H1 (cell line): ENCODE measurements around the gene RPUSD1. TPM values are rescaled to one million over a fixed set of nuclear protein-coding genes. Genes with fewer than 3 reads are reported as not detected.
A peak's percentile ranks its signal among the peaks of the same experiment; 100 is the strongest.

Source experiments
- CTCF ChIA-PET: fragments of 300-600 bp; sonication (Branson Sonifier 250); formaldehyde crosslinking; loops from one replicate; lab custom pipeline; 2021; ENCODE audit not compliant: partially characterized antibody; lab: Charles Lee
- POLR2A ChIA-PET: fragments of 300-600 bp; sonication (Branson Sonifier 250); formaldehyde crosslinking; loops from one replicate; lab custom pipeline; 2021; ENCODE audit warnings: inconsistent platforms; ENCODE audit not compliant: partially characterized antibody; lab: Charles Lee
- DNase-seq, 2 experiments: peaks; one replicate each; pipeline versions ENCODE4 v3.0.0 to v3.0.0-alpha.2; 2010 to 2022; ENCODE audit warnings: low spot score in 2 of 2, low read depth in 1 of 2, mixed read lengths in 1 of 2
- FAIRE-seq: peaks from 2 replicates; lab custom pipeline; 2011; peaks lifted over from hg19 to GRCh38; lab: Jason Lieb, UNC
- H2AFZ ChIP-seq: 2 replicates; pipeline ENCODE4 v1.8.1; 2012; ENCODE audit warnings: low read length, inconsistent platforms
- H2AK5ac ChIP-seq: 2 replicates; pipeline ENCODE4 v1.6.1; 2013; ENCODE audit warnings: low read depth, low read length
- H2BK120ac ChIP-seq: replicated peaks from 2 replicates; pipeline ENCODE3; 2013; ENCODE audit warnings: low read depth, low read length, inconsistent platforms
- H2BK12ac ChIP-seq: 2 replicates; pipeline ENCODE4 v1.6.1; 2013; ENCODE audit warnings: low read depth, low read length
- H2BK15ac ChIP-seq: 2 replicates; pipeline ENCODE4 v1.6.1; 2013; ENCODE audit warnings: low read length
- H2BK20ac ChIP-seq: 2 replicates; pipeline ENCODE4 v1.6.1; 2013; ENCODE audit warnings: low read length
- H2BK5ac ChIP-seq: 2 replicates; pipeline ENCODE4 v1.6.1; 2013; ENCODE audit warnings: low read depth, low read length
- H3K14ac ChIP-seq: 2 replicates; pipeline ENCODE4 v1.6.1; 2013; ENCODE audit warnings: inconsistent platforms; ENCODE audit not compliant: insufficient read length
- H3K18ac ChIP-seq: 2 replicates; pipeline ENCODE4 v1.6.1; 2013; ENCODE audit warnings: low read length; ENCODE audit errors: extremely low read depth
- H3K23ac ChIP-seq: 2 replicates; pipeline ENCODE4 v1.6.1; 2013; ENCODE audit warnings: inconsistent platforms; ENCODE audit not compliant: insufficient read length
- H3K23me2 ChIP-seq: 2 replicates; pipeline ENCODE4 v1.6.1; 2013; ENCODE audit warnings: low read depth, low read length
- H3K27ac ChIP-seq: 2 replicates; pipeline ENCODE4 v1.6.1; 2011; ENCODE audit warnings: low read depth, low read length, inconsistent platforms
- H3K27me3 ChIP-seq, 4 experiments: replicated peaks in 1 of 4; 1 replicate in 1 of 4; 2 replicates in 3 of 4; pipeline versions ENCODE4 v1.6.1 to v1.8.1; 2011 to 2013; ENCODE audit warnings: low read length in 3 of 4, mild to moderate bottlenecking in 3 of 4, inconsistent platforms in 2 of 4, mixed read lengths in 2 of 4, moderate library complexity in 1 of 4; ENCODE audit not compliant: control insufficient read depth in 3 of 4, insufficient read depth in 3 of 4; ENCODE audit errors: extremely low read depth in 1 of 4
- H3K36me3 ChIP-seq, 4 experiments: 2 replicates each; pipeline versions ENCODE4 v1.6.1 to v1.8.1; 2011 to 2013; ENCODE audit warnings: mild to moderate bottlenecking in 4 of 4, low read length in 3 of 4, moderate library complexity in 2 of 4, control low read depth in 1 of 4, inconsistent platforms in 1 of 4; ENCODE audit not compliant: insufficient read depth in 4 of 4, control insufficient read depth in 2 of 4
- H3K4ac ChIP-seq: replicated peaks from 2 replicates; pipeline ENCODE3; 2013; ENCODE audit warnings: low read length, low read depth, mixed read lengths, inconsistent platforms; ENCODE audit not compliant: insufficient read length
- H3K4me1 ChIP-seq, 4 experiments: replicated peaks in 1 of 4; 1 replicate in 1 of 4; 2 replicates in 3 of 4; pipeline versions ENCODE4 v1.6.1 to v1.8.1; 2011 to 2013; ENCODE audit warnings: low read length in 3 of 4, inconsistent platforms in 2 of 4, mixed read lengths in 1 of 4; ENCODE audit not compliant: insufficient read depth in 4 of 4, control insufficient read depth in 3 of 4
- H3K4me2 ChIP-seq, 2 experiments: 2 replicates each; pipeline versions ENCODE4 v1.6.1 to v1.8.1; 2011 to 2013; ENCODE audit warnings: low read depth in 2 of 2, low read length in 2 of 2, control low read depth in 1 of 2, inconsistent platforms in 1 of 2, mild to moderate bottlenecking in 1 of 2; ENCODE audit not compliant: insufficient read depth in 1 of 2
- H3K4me3 ChIP-seq, 4 experiments: fragments of 200-600, 300-600 bp in 1 of 4; sonication (generic), shearing (Covaris generic), sonication (Bioruptor Twin) in 1 of 4; 2 replicates each; pipeline versions ENCODE4 v1.5.1 to v1.8.1; 2011 to 2016; ENCODE audit warnings: low read length in 4 of 4, low read depth in 3 of 4, control low read depth in 2 of 4, inconsistent platforms in 2 of 4, mild to moderate bottlenecking in 2 of 4, mixed read lengths in 1 of 4, moderate library complexity in 1 of 4; ENCODE audit not compliant: insufficient read depth in 2 of 4; ENCODE audit errors: extremely low read depth in 1 of 4
- H3K56ac ChIP-seq: replicated peaks from 2 replicates; pipeline ENCODE3; 2013; ENCODE audit warnings: low read depth, mild to moderate bottlenecking, mixed read lengths, low read length, inconsistent platforms; ENCODE audit not compliant: insufficient read length
- H3K79me1 ChIP-seq: 2 replicates; pipeline ENCODE4 v1.6.1; 2013; ENCODE audit warnings: low read depth, low read length, control low read depth
- H3K79me2 ChIP-seq, 2 experiments: 2 replicates each; pipeline versions ENCODE4 v1.6.1 to v1.8.1; 2012 to 2013; ENCODE audit warnings: low read length in 2 of 2, mild to moderate bottlenecking in 2 of 2, inconsistent platforms in 1 of 2; ENCODE audit not compliant: insufficient read depth in 2 of 2, control insufficient read depth in 1 of 2
- H3K9ac ChIP-seq, 4 experiments: replicated peaks in 1 of 4; 1 replicate in 1 of 4; 2 replicates in 3 of 4; pipeline versions ENCODE4 v1.6.1 to v1.8.1; 2011 to 2013; ENCODE audit warnings: low read depth in 3 of 4, low read length in 3 of 4, control low read depth in 2 of 4, mild to moderate bottlenecking in 2 of 4, moderate library complexity in 2 of 4, inconsistent platforms in 1 of 4; ENCODE audit errors: extremely low read depth in 1 of 4
- H3K9me3 ChIP-seq, 2 experiments: 2 replicates each; pipeline versions ENCODE4 v1.6.1 to v1.8.1; 2012 to 2013; ENCODE audit warnings: mild to moderate bottlenecking in 2 of 2, moderate library complexity in 2 of 2, control low read depth in 1 of 2, inconsistent platforms in 1 of 2, low read depth in 1 of 2, low read length in 1 of 2, mixed read lengths in 1 of 2; ENCODE audit not compliant: insufficient read depth in 2 of 2
- H4K20me1 ChIP-seq, 2 experiments: replicated peaks in 1 of 2; 2 replicates each; pipeline versions ENCODE3 to v1.8.1; 2011 to 2013; ENCODE audit warnings: inconsistent platforms in 2 of 2, low read length in 2 of 2, mild to moderate bottlenecking in 1 of 2; ENCODE audit not compliant: insufficient read depth in 2 of 2, control insufficient read depth in 1 of 2
- H4K5ac ChIP-seq: 2 replicates; pipeline ENCODE4 v1.6.1; 2013; ENCODE audit warnings: low read length, low read depth, mixed read lengths, inconsistent platforms; ENCODE audit not compliant: insufficient read length
- H4K8ac ChIP-seq: 2 replicates; pipeline ENCODE4 v1.8.0; 2013; ENCODE audit warnings: mild to moderate bottlenecking, moderate library complexity, low read length, inconsistent platforms; ENCODE audit not compliant: insufficient read depth; ENCODE audit errors: extremely low read depth
- H4K91ac ChIP-seq: replicated peaks from 2 replicates; pipeline ENCODE3; 2013; ENCODE audit warnings: low read length, mixed read lengths, inconsistent platforms; ENCODE audit not compliant: insufficient read length
- ASH2L ChIP-seq: fragments of 200-600, 300-600 bp; sonication (generic); IDR thresholded peaks from one replicate; pipeline ENCODE4 v1.7.1; 2017; ENCODE audit warnings: low read length
- CBX8 ChIP-seq: fragments of 300-800, 300-1000 bp; sonication (generic); IDR thresholded peaks from 2 replicates; pipeline ENCODE4 v1.7.1; 2016; ENCODE audit warnings: low read depth, low read length, borderline replicate concordance
- CHD2 ChIP-seq: IDR thresholded peaks from 2 replicates; pipeline ENCODE4 v1.6.1; 2012; ENCODE audit warnings: low read length, improper control_type of control experiment
- GTF2F1 ChIP-seq: IDR thresholded peaks from 2 replicates; pipeline ENCODE4 v1.6.1; 2012; ENCODE audit warnings: low read depth, low read length, improper control_type of control experiment, borderline replicate concordance
- KDM1A ChIP-seq: fragments of 200-600, 300-600 bp; sonication (generic); IDR thresholded peaks from 2 replicates; pipeline ENCODE4 v1.7.1; 2016; ENCODE audit warnings: mild to moderate bottlenecking, low read length, borderline replicate concordance
- KDM4A ChIP-seq: IDR thresholded peaks from one replicate; pipeline ENCODE4 v1.7.1; 2012; ENCODE audit warnings: low read depth, mild to moderate bottlenecking, moderate library complexity, low read length, inconsistent platforms; ENCODE audit not compliant: severe bottlenecking
- MAFK ChIP-seq: IDR thresholded peaks from 2 replicates; pipeline ENCODE4 v1.6.1; 2012; ENCODE audit warnings: low read depth, mild to moderate bottlenecking, improper control_type of control experiment, low read length
- PHF8 ChIP-seq: fragments of 200-600 bp; sonication (generic); conservative IDR thresholded peaks from 2 replicates; pipeline ENCODE4 v1.7.1; 2012; ENCODE audit warnings: low read depth, mild to moderate bottlenecking, inconsistent platforms, low read length, moderate library complexity
- RBBP5 ChIP-seq: IDR thresholded peaks from 2 replicates; pipeline ENCODE4 v1.7.1; 2012; ENCODE audit warnings: low read depth, mild to moderate bottlenecking, inconsistent platforms, low read length, moderate library complexity, borderline replicate concordance
- SIRT6 ChIP-seq: IDR thresholded peaks from one replicate; pipeline ENCODE4 v1.7.1; 2012; ENCODE audit warnings: low read length, inconsistent platforms
- SP4 ChIP-seq: IDR thresholded peaks from 2 replicates; pipeline ENCODE4 v1.6.1; 2012; ENCODE audit warnings: low read length, inconsistent platforms
- SUZ12 ChIP-seq: fragments of 200-600 bp; sonication (generic); IDR thresholded peaks from 2 replicates; pipeline ENCODE4 v1.6.1; 2012; ENCODE audit warnings: mild to moderate bottlenecking, inconsistent platforms, low read length, moderate library complexity, mixed read lengths
- WGBS, 2 experiments: shearing (Covaris generic) in 1 of 2; methylation state at CpG; one replicate each; pipeline versions ENCODE4 v1.1.6 to v1.1.7; 2013 to 2015; ENCODE audit warnings: low lambda C conversion rate in 2 of 2, mixed read lengths in 2 of 2, inconsistent platforms in 1 of 2, low coverage in 1 of 2, missing lambda C conversion rate in 1 of 2; ENCODE audit not compliant: insufficient replicate concordance in 2 of 2, insufficient coverage in 1 of 2, insufficient read length in 1 of 2; ENCODE audit errors: extremely low coverage in 1 of 2, missing lambda C conversion rate in 1 of 2; 5-methylcytosine and 5-hydroxymethylcytosine counted together
- polyA plus RNA-seq, 7 experiments: library from polyadenylated mRNA; depleted of rRNA in 3 of 7; stranded (reverse) in 5 of 7; unstranded in 2 of 7; fragments of >200 nt in 5 of 7; fragments of 200-250 nt in 2 of 7; gene quantifications; 1 replicate in 5 of 7; 2 replicates in 1 of 7; 4 replicates in 1 of 7; pipeline versions ENCODE4 v1.2.1 to v1.2.3, GENCODE V29; 2011 to 2013; ENCODE audit warnings: missing spikeins in 2 of 7, mixed read lengths in 2 of 7
- total RNA-seq: library from RNA; stranded (reverse); fragmentation: NEBNext Ultra II Directional; extraction: Animal tissue kit (Norgen Biotek cat#: 25700); gene quantifications from 2 replicates; pipeline ENCODE4 v1.2.1, GENCODE V29; 2021

Gene RPUSD1
- total and polyA plus RNA-seq, 2 of the 8 experiments (the other 6 are each of a cell fraction or from before 2014, with no cell fraction given) = 32.2 to 61.8 TPM

- Histone ChIP-seq H2BK12ac (0 out of 2 replicates have a peak overlapping the region, but pooled peaks have one; percentile 3), H3K56ac (no peak overlapping the region), H2AK5ac (no peak overlapping the region), H3K36me3 (peaks cover 0 to 3% (median 0%) of the 10 kb centered on the region in 4 experiments; a peak in 1 of 8 replicates), H4K91ac (no peak overlapping the region), H3K9me3 (no peaks in the 10 kb centered on the region), H2BK120ac (no peak overlapping the region), H3K79me1 (no peaks in the 10 kb centered on the region), H3K23me2 (peaks cover 7% of the 10 kb centered on the region; the same call in 1 of the 2 replicates), H4K20me1 (peaks cover 2% of the 10 kb centered on the region in 2 experiments), H3K4me3 (peak overlapping the region; percentile 62 to 90 (median 81)), H2BK20ac (no peak overlapping the region), H3K4ac (no peak overlapping the region), H2BK5ac (no peak overlapping the region), H3K4me1 (peaks cover 0 to 9% (median 4%) of the 10 kb centered on the region in 4 experiments; a peak in 5 of 7 replicates), H3K14ac (no peak overlapping the region), H3K9ac (peak overlapping the region in 2 of 4 experiments; percentile 17 to 81; a peak in 2 of 7 replicates), H3K27me3 (no peaks in the 10 kb centered on the region), H2AFZ (no peak overlapping the region), H3K4me2 (peak overlapping the region; percentile 70 to 80), H3K18ac (no peak overlapping the region), H3K27ac (no peak overlapping the region), H3K23ac (no peak overlapping the region), H2BK15ac (no peak overlapping the region), H3K79me2 (no peaks in the 10 kb centered on the region), H4K8ac (peak overlapping the region; percentile 89; the same call in 1 of the 2 replicates), H4K5ac (no peak overlapping the region)
- FAIRE-seq = no peak
- no peak for DNase-seq
- ChIA-PET CTCF (interaction anchor here (0.9 to 35.8 kb wide), 8 partner anchors 10 to 67 kb away, joined by 3 to 977 read pairs (median 9); partner anchors contain the start of genes ANTKMT, CCDC78, CHTF18 and FBXL16), POLR2A (interaction anchor here (0.9 to 6.3 kb wide), 16 partner anchors 9 to 61 kb away, joined by 3 to 39 read pairs (median 4); partner anchors contain the start of genes CCDC78, GNG13 and STUB1)
- 61% methylated on average over 33 of the region's 38 CpGs; no CpG with 5 or more reads in 1 of the 2 experiments for WGBS, 2 experiments
- TF ChIP-seq KDM1A = no peak
- TF ChIP-seq MAFK = no peak
- no peak for TF ChIP-seq ASH2L
- no peak for TF ChIP-seq PHF8
- TF ChIP-seq SP4 = no peak
- no peak for TF ChIP-seq GTF2F1
- no peak for TF ChIP-seq SIRT6
- no peak for TF ChIP-seq RBBP5
- no peak for TF ChIP-seq CHD2
- TF ChIP-seq CBX8 = no peak
- no peak for TF ChIP-seq SUZ12
- no peak for TF ChIP-seq KDM4A
These were observed 48.4 kb downstream of the RPUSD1 start for GRCh38 chr16:739560-740458.
